Gastrocnemius medialis (tissue), 4 donors: Measurements from ENCODE around the gene EVA1B. TPM values are rescaled to one million over a fixed set of nuclear protein-coding genes. Genes with fewer than 3 reads are reported as not detected.

ENCODE experiments used
- ATAC-seq, 2 donors: fragments of 150-250 bp; one replicate each; pipeline ENCODE4 v1.9.1; 2016
- DNase-seq, 2 donors: peaks; one replicate each; pipeline ENCODE4 v3.0.0-alpha.2; 2019
- H3K27ac ChIP-seq, 4 donors: fragments of 200-600 bp; sonication (generic); 1 replicate in 1 of 4; 2 replicates in 3 of 4; pipeline ENCODE4 v1.5.1; 2016 to 2018; ENCODE audit warnings: mild to moderate bottlenecking in 2 of 4, moderate library complexity in 1 of 4
- H3K27me3 ChIP-seq, 3 donors: fragments of 200-600 bp; sonication (generic) in 2 of 3; 1 replicate in 1 of 3; 2 replicates in 2 of 3; pipeline versions ENCODE4 v1.5.1 to v1.6.0; 2016 to 2019; ENCODE audit warnings: mild to moderate bottlenecking in 1 of 3, moderate library complexity in 1 of 3
- H3K36me3 ChIP-seq, 2 donors: fragments of 200-600 bp; sonication (generic) in 1 of 2; one replicate each; pipeline ENCODE4 v1.5.1; 2017 to 2018
- H3K4me1 ChIP-seq, 2 donors: fragments of 200-600 bp; sonication (generic) in 1 of 2; one replicate each; pipeline ENCODE4 v1.5.1; 2016 to 2017; ENCODE audit warnings: mild to moderate bottlenecking in 2 of 2
- H3K4me3 ChIP-seq, 4 donors: fragments of 200-600 bp; sonication (generic) in 3 of 4; 1 replicate in 1 of 4; 2 replicates in 3 of 4; pipeline ENCODE4 v1.5.1; 2016 to 2019; ENCODE audit warnings: mild to moderate bottlenecking in 2 of 4
- H3K9me3 ChIP-seq, 3 donors: fragments of 200-600 bp; sonication (generic) in 2 of 3; 1 replicate in 1 of 3; 2 replicates in 2 of 3; pipeline ENCODE4 v1.5.1; 2016 to 2019
- POLR2A ChIP-seq, 2 donors: fragments of 450-650 bp; IDR thresholded peaks; one replicate each; pipeline ENCODE4 v1.6.1; 2017; ENCODE audit warnings: antibody characterized with exemption in 2 of 2, mild to moderate bottlenecking in 2 of 2, moderate library complexity in 2 of 2
- in situ Hi-C, 4 donors: fragments of 200-750 bp; cut with MboI; loops; one replicate each; pipeline versions ENCODE4 v1.15.0 to v1.8.0; 2017; ENCODE audit warnings: low sequenced_read_pairs in 4 of 4
- intact Hi-C: fragments of 100-400 bp; cut with DNase I; formaldehyde crosslinking; loops from one replicate; pipeline ENCODE4 v1.15.1; 2023; ENCODE audit warnings: low total_unique reads
- total RNA-seq, 4 donors: library from RNA; depleted of rRNA; stranded (reverse); fragments of >200 nt; gene quantifications; one replicate each; pipeline versions ENCODE4 v1.1.0 to v1.2.3, GENCODE V29; 2016
- TF ChIP-seq, protein P1 (sequence below), 5 experiments: fragments of 450-650 bp in 3 of 5; fragments of 200-600 bp in 2 of 5; sonication (generic) in 2 of 5; IDR thresholded peaks in 4 of 5; conservative IDR thresholded peaks in 1 of 5; 1 replicate in 4 of 5; 2 replicates in 1 of 5; pipeline ENCODE4 v1.5.1; 2016 to 2019; ENCODE audit warnings: antibody characterized with exemption in 5 of 5, mild to moderate bottlenecking in 3 of 5, moderate library complexity in 3 of 5

Gene EVA1B
- total RNA-seq, 4 donors from 2014 or later: 10.0 to 19.9 (median 14.8) TPM

DNA sequence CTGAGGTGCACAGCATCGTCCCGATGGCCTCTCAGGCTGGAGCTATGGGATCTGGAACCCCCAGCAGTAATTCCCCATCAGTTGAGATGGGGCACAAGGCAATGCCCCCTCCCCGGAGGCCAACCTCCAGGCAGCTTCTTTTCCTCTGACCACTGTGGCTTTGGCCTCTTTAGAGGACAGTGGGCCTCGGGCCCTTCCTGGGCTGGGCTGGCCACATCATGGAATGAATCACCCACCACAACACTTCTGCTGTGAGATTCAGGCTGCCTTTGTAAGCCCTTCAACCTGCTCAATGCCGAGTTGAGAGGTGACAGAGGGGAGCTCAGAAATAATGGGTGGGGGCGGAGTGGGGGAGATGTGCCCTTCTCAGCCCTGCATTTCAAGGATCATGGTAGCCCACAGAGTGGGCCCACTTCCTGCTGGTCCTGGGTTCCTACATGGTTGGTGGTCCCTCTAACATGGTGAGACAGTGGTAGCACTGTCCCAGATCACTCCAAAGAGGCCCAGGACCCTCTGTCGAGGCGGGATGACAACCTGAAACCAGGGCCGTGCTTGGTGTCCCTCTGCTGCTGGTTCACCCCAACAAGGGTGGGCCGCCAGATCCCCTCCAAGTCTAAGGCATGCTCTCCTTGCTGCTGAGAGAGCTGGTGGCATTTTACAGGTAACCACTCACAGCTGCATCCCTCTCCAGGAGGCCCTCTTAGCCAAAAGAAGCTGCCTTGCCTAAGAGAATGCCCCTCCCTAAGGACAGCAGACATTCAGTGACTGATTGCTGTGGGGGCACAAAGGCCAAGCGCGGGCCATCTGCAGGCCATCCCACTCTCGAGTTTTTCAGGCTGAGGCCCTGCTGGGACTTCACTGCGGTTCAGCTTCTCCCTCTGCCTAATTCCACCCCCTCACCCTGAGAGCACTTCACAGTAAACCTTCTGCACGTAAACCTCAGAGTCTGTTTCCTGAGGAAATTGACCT lies 29.7 kb upstream of the EVA1B start:
- ATAC-seq (no peak), DNase-seq (no peak)
- Histone ChIP-seq H3K4me3 (no peak overlapping the region), H3K4me1 (peaks cover 21 to 29% of the 10 kb centered on the region in 2 donors), H3K36me3 (peaks cover 0 to 83% of the 10 kb centered on the region in 2 donors), H3K9me3 (no peaks in the 10 kb centered on the region), H3K27ac (no peak overlapping the region), H3K27me3 (no peaks in the 10 kb centered on the region)
- intact Hi-C loops: no loop called here
- in situ Hi-C loops: loop anchor here in 1 of 4 donors (10.0 kb wide), 1 partner anchor 62 kb away; no protein-coding TSS in a partner anchor
- TF ChIP-seq, protein P1, sequence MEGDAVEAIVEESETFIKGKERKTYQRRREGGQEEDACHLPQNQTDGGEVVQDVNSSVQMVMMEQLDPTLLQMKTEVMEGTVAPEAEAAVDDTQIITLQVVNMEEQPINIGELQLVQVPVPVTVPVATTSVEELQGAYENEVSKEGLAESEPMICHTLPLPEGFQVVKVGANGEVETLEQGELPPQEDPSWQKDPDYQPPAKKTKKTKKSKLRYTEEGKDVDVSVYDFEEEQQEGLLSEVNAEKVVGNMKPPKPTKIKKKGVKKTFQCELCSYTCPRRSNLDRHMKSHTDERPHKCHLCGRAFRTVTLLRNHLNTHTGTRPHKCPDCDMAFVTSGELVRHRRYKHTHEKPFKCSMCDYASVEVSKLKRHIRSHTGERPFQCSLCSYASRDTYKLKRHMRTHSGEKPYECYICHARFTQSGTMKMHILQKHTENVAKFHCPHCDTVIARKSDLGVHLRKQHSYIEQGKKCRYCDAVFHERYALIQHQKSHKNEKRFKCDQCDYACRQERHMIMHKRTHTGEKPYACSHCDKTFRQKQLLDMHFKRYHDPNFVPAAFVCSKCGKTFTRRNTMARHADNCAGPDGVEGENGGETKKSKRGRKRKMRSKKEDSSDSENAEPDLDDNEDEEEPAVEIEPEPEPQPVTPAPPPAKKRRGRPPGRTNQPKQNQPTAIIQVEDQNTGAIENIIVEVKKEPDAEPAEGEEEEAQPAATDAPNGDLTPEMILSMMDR (IDR thresholded peaks at IDR 0.05 in 4 of 5, conservative IDR thresholded peaks at IDR 0.05 in 1 of 5): no peak
- TF ChIP-seq POLR2A (IDR thresholded peaks at IDR 0.05): no peak

DNA sequence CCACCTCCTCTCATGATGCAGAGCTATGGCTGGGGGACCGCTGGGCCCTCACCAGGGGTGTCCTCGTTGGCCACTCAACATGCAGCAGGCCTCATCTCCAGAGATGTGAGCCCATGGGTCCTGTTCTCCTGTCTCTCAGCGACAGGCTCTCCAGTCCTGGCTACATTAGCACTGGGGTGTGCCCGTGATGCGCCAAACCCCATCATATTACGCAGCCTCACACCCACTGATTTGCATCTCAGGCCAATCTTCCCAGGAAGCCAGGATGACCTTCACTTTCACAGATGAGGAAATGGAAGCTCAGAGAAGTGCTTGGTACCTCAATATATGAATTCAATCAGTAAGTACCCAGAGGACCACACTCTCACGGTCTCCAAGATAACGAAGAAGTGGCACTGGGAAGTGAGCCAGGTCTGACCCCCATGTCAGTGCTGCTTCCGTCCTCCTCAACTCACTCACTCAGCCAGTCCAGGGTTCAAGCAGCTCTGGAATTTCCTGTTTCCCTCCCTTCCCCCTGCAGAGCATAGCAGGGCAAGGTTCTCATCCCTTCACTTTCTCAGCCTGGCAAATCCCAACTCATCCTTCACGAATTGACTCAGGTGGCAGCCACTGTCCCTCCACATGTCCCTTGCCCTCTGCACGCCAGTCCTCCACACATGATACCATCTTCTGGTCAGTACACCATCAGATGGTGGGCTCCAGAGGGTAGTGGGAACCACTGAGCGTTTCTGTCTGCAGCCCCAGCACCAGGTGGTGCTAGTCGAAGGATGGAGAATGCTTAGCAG lies 28.9 kb upstream of the EVA1B start:
- H3K27me3 ChIP-seq: no peaks in the 10 kb centered on the region
- peaks cover 21 to 29% of the 10 kb centered on the region in 2 donors for H3K4me1 ChIP-seq
- intact Hi-C loops (no loop called here), in situ Hi-C loops (loop anchor here in 1 of 4 donors (10.0 kb wide), 1 partner anchor 62 kb away; no protein-coding TSS in a partner anchor)
- ATAC-seq (no peak), DNase-seq (no peak)
- peak overlapping the region in 1 of 4 donors; percentile 75 for H3K27ac ChIP-seq
- H3K9me3 ChIP-seq: no peaks in the 10 kb centered on the region
- TF ChIP-seq POLR2A (IDR thresholded peaks at IDR 0.05): no peak
- TF ChIP-seq, protein P1 (IDR thresholded peaks at IDR 0.05 in 4 of 5, conservative IDR thresholded peaks at IDR 0.05 in 1 of 5): no peak
- peaks cover 0 to 83% of the 10 kb centered on the region in 2 donors for H3K36me3 ChIP-seq
- H3K4me3 ChIP-seq: no peak overlapping the region

DNA sequence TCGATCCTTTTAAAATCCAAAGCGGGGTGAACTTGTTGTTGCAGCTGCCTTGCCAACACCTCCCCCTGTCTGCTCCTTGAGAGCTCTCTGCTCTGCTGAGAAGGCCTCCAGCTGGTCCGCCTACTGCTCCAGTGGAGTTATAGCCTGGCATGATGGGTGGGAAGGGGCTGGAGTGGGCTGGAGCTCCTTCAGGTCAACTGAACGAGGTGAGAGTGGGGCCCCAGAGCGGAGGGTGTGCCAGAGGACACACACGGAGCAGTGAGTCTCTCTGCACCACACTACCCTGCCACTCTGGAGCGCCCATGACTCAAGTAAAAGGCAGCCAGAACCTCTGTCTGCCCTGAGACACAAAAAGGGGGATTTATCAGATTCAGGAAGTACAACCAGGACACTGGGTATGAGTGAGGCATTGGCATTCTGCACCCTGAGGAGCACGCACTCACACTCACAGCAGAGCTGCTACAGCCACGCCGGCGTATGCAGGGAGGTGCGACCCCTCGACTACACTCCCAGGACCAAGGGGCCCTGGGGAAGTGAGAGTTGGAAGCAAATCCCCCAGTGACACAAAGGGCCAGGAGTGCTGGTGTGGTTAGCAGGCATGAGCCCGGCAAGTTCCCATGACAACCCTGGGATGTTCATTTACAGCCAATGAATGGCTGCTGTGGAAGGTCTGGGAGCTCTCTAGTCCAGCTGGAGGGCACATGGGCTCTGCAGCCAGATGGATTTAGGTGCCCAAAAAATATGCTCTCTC lies 28.0 kb upstream of the EVA1B start:
- no peak for TF ChIP-seq POLR2A (IDR thresholded peaks at IDR 0.05)
- TF ChIP-seq, protein P1 (IDR thresholded peaks at IDR 0.05 in 4 of 5, conservative IDR thresholded peaks at IDR 0.05 in 1 of 5): no peak
- peaks cover 0 to 84% of the 10 kb centered on the region in 2 donors for H3K36me3 ChIP-seq
- no peaks in the 10 kb centered on the region for H3K27me3 ChIP-seq
- intact Hi-C loops (no loop called here), in situ Hi-C loops (loop anchor here in 1 of 4 donors (10.0 kb wide), 1 partner anchor 63 kb away; no protein-coding TSS in a partner anchor)
- H3K27ac ChIP-seq: peak overlapping the region; percentile 68 to 75 (median 72)
- peak; percentile 16 to 22 for ATAC-seq
- no peak for DNase-seq
- no peak overlapping the region for H3K4me3 ChIP-seq
- H3K9me3 ChIP-seq: no peaks in the 10 kb centered on the region
- peaks cover 21 to 29% of the 10 kb centered on the region in 2 donors for H3K4me1 ChIP-seq

DNA sequence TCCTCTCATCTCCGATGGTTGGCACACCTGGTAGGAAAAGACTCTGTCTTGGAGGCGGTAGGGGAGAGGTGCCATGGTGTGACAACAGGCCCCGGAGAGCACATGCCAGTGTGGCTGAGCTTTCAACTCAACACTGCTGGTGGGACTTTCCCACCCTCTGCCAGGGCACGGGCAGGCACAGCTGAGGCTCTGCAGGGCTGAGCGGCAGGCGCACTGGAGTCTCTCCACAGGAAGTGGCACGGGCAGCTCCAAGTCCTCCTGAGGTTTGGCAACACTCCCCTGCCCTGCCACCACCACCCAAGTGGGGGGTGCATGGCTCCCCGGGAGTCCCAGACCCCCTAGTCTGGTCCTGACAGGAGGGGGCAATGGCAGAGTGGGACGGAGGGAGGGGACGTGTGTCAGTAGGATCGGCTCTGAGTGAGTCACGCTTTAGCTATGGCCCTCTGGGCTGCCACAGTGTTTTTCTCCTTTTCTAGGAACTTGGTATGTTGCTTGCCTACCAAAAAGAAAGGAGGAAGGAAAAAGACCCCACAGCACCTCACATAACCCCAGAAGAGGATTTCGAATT lies 27.3 kb upstream of the EVA1B start:
- TF ChIP-seq POLR2A (IDR thresholded peaks at IDR 0.05): no peak
- TF ChIP-seq, protein P1 (IDR thresholded peaks at IDR 0.05 in 4 of 5, conservative IDR thresholded peaks at IDR 0.05 in 1 of 5): no peak
- Histone ChIP-seq H3K4me1 (peaks cover 21 to 32% of the 10 kb centered on the region in 2 donors), H3K27me3 (no peaks in the 10 kb centered on the region), H3K9me3 (no peaks in the 10 kb centered on the region), H3K4me3 (no peak overlapping the region), H3K36me3 (peaks cover 0 to 84% of the 10 kb centered on the region in 2 donors), H3K27ac (peak overlapping the region; percentile 68 to 75 (median 72))
- in situ Hi-C loops: loop anchor here in 1 of 4 donors (10.0 kb wide), 1 partner anchor 64 kb away; no protein-coding TSS in a partner anchor
- ATAC-seq (peak in 1 of 2 donors; percentile 37), DNase-seq (peak in 1 of 2 donors; percentile 51)
- intact Hi-C loops: no loop called here
